B cell (primary cell): ENCODE measurements around the gene EME1. TPM values are rescaled to one million over a fixed set of nuclear protein-coding genes. Genes with fewer than 3 reads are reported as not detected.
"Not testable (repeated sequence)": the region's sequence is repeated elsewhere in the genome, so short reads cannot be mapped to it uniquely, and the experiment has no call there.

ENCODE experiments used
- ATAC-seq: fragments of 200-7000 bp; cut with Tn5 transposase; one replicate; pipeline ENCODE4 v1.10.0; 2021; ENCODE audit warnings: low read depth, mild to moderate bottlenecking, moderate number of reproducible peaks, moderate library complexity
- CTCF ChIA-PET: fragments of 350-600 bp; sonication (Branson Sonifier 250); formaldehyde crosslinking; loops from one replicate; lab custom pipeline; 2021; ENCODE audit warnings: antibody characterized with exemption, inconsistent platforms; lab: Charles Lee
- POLR2A ChIA-PET: fragments of 350-600 bp; sonication (Branson Sonifier 250); formaldehyde crosslinking; loops from one replicate; lab custom pipeline; 2021; ENCODE audit warnings: antibody characterized with exemption; lab: Charles Lee
- DNase-seq: peaks from one replicate; pipeline ENCODE4 v3.0.0; 2013
- H2AFZ ChIP-seq: 2 replicates; pipeline ENCODE4 v1.6.1; 2012; ENCODE audit warnings: mild to moderate bottlenecking, low read depth, low read length; ENCODE audit not compliant: insufficient read depth, poor library complexity, severe bottlenecking
- H3K27ac ChIP-seq, 2 donors: 1 replicate in 1 of 2; 2 replicates in 1 of 2; pipeline ENCODE4 v1.5.1; 2012 to 2013; ENCODE audit warnings: low read length in 2 of 2, mild to moderate bottlenecking in 2 of 2, moderate library complexity in 1 of 2
- H3K27me3 ChIP-seq, 4 experiments: fragments of 200-600 bp in 1 of 4; sonication (generic) in 1 of 4; replicated peaks in 1 of 4; 1 replicate in 2 of 4; 2 replicates in 2 of 4; pipeline versions ENCODE4 v1.6.1 to v1.7.0; 2013 to 2016; ENCODE audit warnings: low read length in 3 of 4, mild to moderate bottlenecking in 2 of 4, mixed read lengths in 1 of 4, moderate library complexity in 1 of 4; ENCODE audit not compliant: insufficient read depth in 4 of 4, control insufficient read depth in 3 of 4; ENCODE audit errors: control extremely low read depth in 1 of 4
- H3K36me3 ChIP-seq, 2 experiments: replicated peaks in 1 of 2; 1 replicate in 1 of 2; 2 replicates in 1 of 2; pipeline versions ENCODE4 v1.6.1 to v1.7.1; 2013; ENCODE audit warnings: low read length in 1 of 2; ENCODE audit not compliant: insufficient read depth in 2 of 2, control insufficient read depth in 1 of 2; ENCODE audit errors: control extremely low read depth in 1 of 2, extremely low read depth in 1 of 2
- H3K4me1 ChIP-seq, 2 donors: fragments of 200-600 bp in 1 of 2; sonication (generic) in 1 of 2; 1 replicate in 1 of 2; 2 replicates in 1 of 2; pipeline versions ENCODE4 v1.5.1 to v1.6.1; 2013 to 2017; ENCODE audit warnings: low read length in 2 of 2; ENCODE audit not compliant: control insufficient read depth in 2 of 2, insufficient read depth in 2 of 2
- H3K4me2 ChIP-seq: replicated peaks from 2 replicates; pipeline ENCODE3; 2012; ENCODE audit warnings: mild to moderate bottlenecking, low read depth, low read length; ENCODE audit not compliant: poor library complexity, severe bottlenecking
- H3K4me3 ChIP-seq, 5 experiments: fragments of 200-600 bp in 1 of 5; sonication (generic) in 1 of 5; 1 replicate in 3 of 5; 2 replicates in 2 of 5; pipeline versions ENCODE4 v1.5.1 to v1.7.0; 2011 to 2016; ENCODE audit warnings: low read length in 4 of 5, mild to moderate bottlenecking in 4 of 5, low read depth in 2 of 5, control low read depth in 1 of 5, moderate library complexity in 1 of 5; ENCODE audit not compliant: insufficient read depth in 1 of 5; ENCODE audit errors: control extremely low read depth in 1 of 5, extremely low read depth in 1 of 5
- H3K79me2 ChIP-seq: fragments of 200-600 bp; sonication (generic); one replicate; pipeline ENCODE4 v1.6.0; 2016; ENCODE audit warnings: low read length; ENCODE audit not compliant: control insufficient read depth, insufficient read depth
- H3K9ac ChIP-seq: fragments of 200-600 bp; sonication (generic); 2 replicates; pipeline ENCODE4 v1.6.1; 2017; ENCODE audit warnings: mild to moderate bottlenecking, low read length, moderate library complexity
- H3K9me3 ChIP-seq, 3 donors: one replicate each; pipeline versions ENCODE4 v1.6.1 to v1.7.1; 2013; ENCODE audit warnings: low read length in 2 of 3; ENCODE audit not compliant: control insufficient read depth in 2 of 3, insufficient read depth in 1 of 3; ENCODE audit errors: control extremely low read depth in 1 of 3
- H4K20me1 ChIP-seq: 2 replicates; pipeline ENCODE4 v1.6.0; 2012; ENCODE audit warnings: mild to moderate bottlenecking, low read length; ENCODE audit not compliant: insufficient read depth, control insufficient read depth, poor library complexity, severe bottlenecking
- H3K27ac Mint-ChIP-seq: one replicate; pipeline ENCODE4 v1.8.0; 2021; ENCODE audit warnings: mixed read lengths
- H3K27me3 Mint-ChIP-seq: one replicate; pipeline ENCODE4 v1.8.0; 2021; ENCODE audit warnings: mixed read lengths
- H3K4me1 Mint-ChIP-seq: one replicate; pipeline ENCODE4 v1.8.0; 2021; ENCODE audit warnings: mixed read lengths
- H3K4me3 Mint-ChIP-seq: one replicate; pipeline ENCODE4 v1.8.0; 2021; ENCODE audit warnings: mixed read lengths
- H3K9me3 Mint-ChIP-seq: one replicate; pipeline ENCODE4 v1.8.0; 2022; ENCODE audit warnings: mixed read lengths; ENCODE audit not compliant: insufficient read depth
- EZH2 ChIP-seq: IDR thresholded peaks from 2 replicates; pipeline ENCODE4 v1.6.1; 2012; ENCODE audit warnings: borderline replicate concordance, low read depth, mild to moderate bottlenecking, moderate library complexity, low read length; ENCODE audit not compliant: insufficient read depth, poor library complexity, severe bottlenecking
- WGBS: methylation state at CpG from one replicate; pipeline ENCODE4 v1.1.5; 2013; ENCODE audit warnings: missing lambda C conversion rate; ENCODE audit not compliant: insufficient coverage; 5-methylcytosine and 5-hydroxymethylcytosine counted together
- intact Hi-C: fragments of 100-400 bp; cut with micrococcal nuclease; formaldehyde crosslinking; loops from one replicate; pipeline ENCODE4 v1.10.0; 2022
- polyA plus RNA-seq: library from polyadenylated mRNA; depleted of rRNA; stranded (reverse); fragments of >200 nt; gene quantifications from 2 replicates; pipeline ENCODE4 v1.2.3, GENCODE V29; 2012
- total RNA-seq, 2 donors: library from RNA; stranded (reverse); fragments of 120-200 nt in 1 of 2; gene quantifications; 1 replicate in 1 of 2; 2 replicates in 1 of 2; pipeline versions ENCODE4 v1.2.3 to v1.2.4, GENCODE V29; 2013 to 2022
- TF ChIP-seq, protein P1 (sequence below): fragments of 200-600 bp; IDR thresholded peaks from one replicate; pipeline ENCODE4 v1.8.0; 2022; ENCODE audit warnings: antibody characterized with exemption, mild to moderate bottlenecking

The EME1 gene
- total and polyA plus RNA-seq, 2 donors (not counting 1 experiment from before 2014, with no cell fraction given): 1.6 to 2.3 TPM

- H3K27me3 Mint-ChIP-seq: peaks cover 14% of the 10 kb centered on the region
Measured at GRCh38 chr17:50405351-50405750, 32.3 kb downstream of the EME1 start.

DNA sequence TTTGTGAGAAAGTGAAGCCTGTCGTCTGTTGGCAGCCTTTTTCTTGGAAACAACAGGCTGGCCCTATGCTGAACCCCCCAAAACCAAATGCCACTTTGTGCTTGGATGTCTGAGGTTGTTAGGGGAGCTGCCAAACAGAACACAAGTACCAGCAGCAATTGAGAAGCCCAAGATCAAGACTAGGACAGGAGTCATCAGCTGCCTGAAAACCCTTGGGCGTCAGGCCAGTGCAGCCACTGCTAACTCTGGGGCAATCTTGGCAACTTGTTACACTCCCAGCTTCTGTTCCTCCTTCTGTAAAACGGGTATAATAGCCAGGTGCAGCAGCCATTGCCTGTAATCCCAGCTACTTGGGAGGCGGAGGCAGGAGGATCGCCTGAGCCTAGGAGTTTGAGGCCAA, 33.5 kb downstream of the EME1 start:
- intact Hi-C loops: no loop called here
- Mint-ChIP-seq H3K9me3 (no peaks in the 10 kb centered on the region), H3K4me1 (no peaks in the 10 kb centered on the region), H3K4me3 (no peak overlapping the region), H3K27me3 (peaks cover 15% of the 10 kb centered on the region), H3K27ac (no peak overlapping the region)
- Histone ChIP-seq H3K36me3 (no peaks in the 10 kb centered on the region), H3K4me1 (no peaks in the 10 kb centered on the region), H3K4me2 (no peak overlapping the region), H3K27me3 (peaks cover 0 to 6% (median 1%) of the 10 kb centered on the region in 4 experiments), H3K9ac (no peak overlapping the region), H4K20me1 (no peaks in the 10 kb centered on the region), H3K4me3 (no peak overlapping the region), H3K79me2 (no peaks in the 10 kb centered on the region), H2AFZ (no peak overlapping the region), H3K9me3 (no peaks in the 10 kb centered on the region), H3K27ac (no peak overlapping the region)
- TF ChIP-seq, protein P1, sequence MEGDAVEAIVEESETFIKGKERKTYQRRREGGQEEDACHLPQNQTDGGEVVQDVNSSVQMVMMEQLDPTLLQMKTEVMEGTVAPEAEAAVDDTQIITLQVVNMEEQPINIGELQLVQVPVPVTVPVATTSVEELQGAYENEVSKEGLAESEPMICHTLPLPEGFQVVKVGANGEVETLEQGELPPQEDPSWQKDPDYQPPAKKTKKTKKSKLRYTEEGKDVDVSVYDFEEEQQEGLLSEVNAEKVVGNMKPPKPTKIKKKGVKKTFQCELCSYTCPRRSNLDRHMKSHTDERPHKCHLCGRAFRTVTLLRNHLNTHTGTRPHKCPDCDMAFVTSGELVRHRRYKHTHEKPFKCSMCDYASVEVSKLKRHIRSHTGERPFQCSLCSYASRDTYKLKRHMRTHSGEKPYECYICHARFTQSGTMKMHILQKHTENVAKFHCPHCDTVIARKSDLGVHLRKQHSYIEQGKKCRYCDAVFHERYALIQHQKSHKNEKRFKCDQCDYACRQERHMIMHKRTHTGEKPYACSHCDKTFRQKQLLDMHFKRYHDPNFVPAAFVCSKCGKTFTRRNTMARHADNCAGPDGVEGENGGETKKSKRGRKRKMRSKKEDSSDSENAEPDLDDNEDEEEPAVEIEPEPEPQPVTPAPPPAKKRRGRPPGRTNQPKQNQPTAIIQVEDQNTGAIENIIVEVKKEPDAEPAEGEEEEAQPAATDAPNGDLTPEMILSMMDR: no peak
- no peak for TF ChIP-seq EZH2
- no peak for ATAC-seq
- no peak for DNase-seq
- WGBS: 92% methylated on average over 1 of the region's 5 CpGs
- ChIA-PET POLR2A (interaction anchor here (0.7 kb wide), 1 partner anchor 286 kb away, joined by 6 read pairs; no protein-coding TSS in a partner anchor), CTCF (interaction anchor here (0.7 to 2.4 kb wide), 2 partner anchors 9 to 98 kb away, joined by 3 to 11 read pairs; partner anchors contain the start of gene LRRC59)

More at GRCh38 chr17:50405351-50405750, 32.3 kb downstream of the EME1 start:
- H3K4me1 ChIP-seq, H3K9me3 ChIP-seq, H3K79me2 ChIP-seq, H3K4me3 ChIP-seq, H3K27ac ChIP-seq, H3K4me1 Mint-ChIP-seq, H3K27ac Mint-ChIP-seq, H3K27me3 ChIP-seq, H3K36me3 ChIP-seq, H4K20me1 ChIP-seq, DNase-seq, H2AFZ ChIP-seq, H3K9me3 Mint-ChIP-seq, ATAC-seq, H3K4me3 Mint-ChIP-seq, intact Hi-C loops, H3K4me2 ChIP-seq, H3K9ac ChIP-seq: not testable (repeated sequence)
- WGBS: no CpG with 5 or more reads among the region's 4 CpGs
- POLR2A ChIA-PET: interaction anchor here (0.5 kb wide), 1 partner anchor 33 kb away, joined by 5 read pairs; no protein-coding TSS in a partner anchor
- CTCF ChIA-PET: interaction anchor here (2.4 kb wide), 1 partner anchor 8 kb away, joined by 11 read pairs; the partner anchor contains the start of gene LRRC59
